K562 (cell line): ENCODE results near the gene SKAP2. TPM values are rescaled to one million over a fixed set of nuclear protein-coding genes. Genes with fewer than 3 reads are reported as not detected.
A peak's percentile ranks its signal among the peaks of the same experiment; 100 is the strongest.

ENCODE experiments used
- ARNT ChIP-seq, 2 experiments: fragments of 450-650 bp; IDR thresholded peaks; 2 replicates each; pipeline ENCODE4 v1.6.1; 2016; ENCODE audit warnings: mild to moderate bottlenecking in 1 of 2
- FOXJ2 ChIP-seq: fragments of 200-800 bp; sonication (Bioruptor generic); IDR thresholded peaks from 2 replicates; pipeline ENCODE4 v1.6.1; 2016; ENCODE audit warnings: missing genetic modification characterization, missing compliant biosample characterization
- HDAC8 ChIP-seq: fragments of 450-650 bp; IDR thresholded peaks from 2 replicates; pipeline ENCODE4 v1.6.1; 2016; ENCODE audit warnings: mild to moderate bottlenecking, missing genetic modification characterization, moderate library complexity, missing compliant biosample characterization
- NFYB ChIP-seq: IDR thresholded peaks from 2 replicates; pipeline ENCODE4 v1.6.1; 2011; ENCODE audit warnings: mild to moderate bottlenecking, moderate library complexity; ENCODE audit not compliant: insufficient read length; ENCODE audit errors: extremely low read depth
- NR2C2 ChIP-seq, 2 experiments: fragments of 200-800 bp in 1 of 2; sonication (Bioruptor generic) in 1 of 2; sonication (generic) in 1 of 2; formaldehyde crosslinking in 1 of 2; IDR thresholded peaks; 2 replicates each; pipeline versions ENCODE4 v1.6.1 to v1.8.0; 2016 to 2022; ENCODE audit warnings: mild to moderate bottlenecking in 1 of 2, missing compliant biosample characterization in 1 of 2, missing genetic modification characterization in 1 of 2, missing genetic modification reagents in 1 of 2
- NR3C1 ChIP-seq: sonication (generic); formaldehyde crosslinking; IDR thresholded peaks from 2 replicates; pipeline ENCODE4 v1.8.1; 2022; ENCODE audit warnings: missing genetic modification reagents
- SMARCE1 ChIP-seq: fragments of 450-650 bp; IDR thresholded peaks from 2 replicates; pipeline ENCODE4 v1.7.1; 2016; ENCODE audit warnings: mild to moderate bottlenecking
- SNAPC5 ChIP-seq: fragments of 250-450 bp; sonication (Bioruptor Pico); IDR thresholded peaks from 2 replicates; pipeline ENCODE4 v1.8.0; 2021; ENCODE audit warnings: moderate library complexity, mild to moderate bottlenecking, inconsistent platforms
- SNRNP70 ChIP-seq: fragments of 200-400 bp; formaldehyde crosslinking; optimal IDR thresholded peaks from 2 replicates; pipeline ENCODE3; 2017; ENCODE audit warnings: low read depth, low read length
- TRIM24 ChIP-seq, 2 experiments: fragments of 450-650 bp; IDR thresholded peaks; 2 replicates each; pipeline ENCODE4 v1.6.1; 2016
- UBTF ChIP-seq, 2 experiments: IDR thresholded peaks; 2 replicates each; pipeline ENCODE4 v1.6.1; 2012; ENCODE audit warnings: improper control_type of control experiment in 2 of 2, low read depth in 2 of 2, low read length in 2 of 2, borderline replicate concordance in 1 of 2
- ZBTB40 ChIP-seq, 2 experiments: fragments of 450-650 bp in 1 of 2; sonication (generic) in 1 of 2; formaldehyde crosslinking in 1 of 2; IDR thresholded peaks; 2 replicates each; pipeline versions ENCODE4 v1.7.1 to v1.9.0; 2016 to 2022; ENCODE audit warnings: inconsistent platforms in 1 of 2, mild to moderate bottlenecking in 1 of 2, missing genetic modification reagents in 1 of 2
- ZKSCAN8 ChIP-seq: fragments of 200-800 bp; sonication (Bioruptor generic); IDR thresholded peaks from 2 replicates; pipeline ENCODE4 v1.6.1; 2016; ENCODE audit warnings: missing genetic modification characterization, missing compliant biosample characterization
- ZNF639 ChIP-seq, 2 experiments: fragments of 200-800 bp in 1 of 2; sonication (Bioruptor generic) in 1 of 2; sonication (generic) in 1 of 2; formaldehyde crosslinking in 1 of 2; IDR thresholded peaks in 1 of 2; conservative IDR thresholded peaks in 1 of 2; 2 replicates each; pipeline versions ENCODE4 v1.5.0 to v1.6.1; 2016 to 2020; ENCODE audit warnings: missing compliant biosample characterization in 1 of 2, missing genetic modification characterization in 1 of 2, missing genetic modification reagents in 1 of 2
- polyA plus RNA-seq, 8 experiments: library from polyadenylated mRNA; depleted of rRNA in 4 of 8; stranded (reverse) in 5 of 8; unstranded in 3 of 8; fragments of >200 nt; fragmentation: Nextera tagmentation in 2 of 8; fragmentation: Illumina TruSeq in 1 of 8; extraction: Ambion mirVana in 2 of 8; extraction: Trizol in 1 of 8; gene quantifications; 2 replicates each; pipeline versions ENCODE4 v1.2.1 to v1.2.3, GENCODE V29; 2011 to 2014; ENCODE audit warnings: inconsistent platforms in 1 of 8, missing spikeins in 1 of 8
- total RNA-seq, 7 experiments: library from RNA; depleted of rRNA in 6 of 7; stranded (reverse); fragments of >200 nt in 6 of 7; fragmentation: Illumina TruSeq in 2 of 7; extraction: Trizol in 2 of 7; gene quantifications; 2 replicates each; pipeline versions ENCODE4 v1.2.1 to v1.2.3, GENCODE V29; 2011 to 2021; ENCODE audit warnings: low replicate concordance in 1 of 7

Gene SKAP2
- total and polyA plus RNA-seq, 9 of the 15 experiments (the other 6 are each of a cell fraction or from before 2014, with no cell fraction given) = 4.2 to 11.7 (median 8.3) TPM

GRCh38 chr7:26865094-26865388 lies 651 bp upstream of the SKAP2 start (continued):
- TF ChIP-seq ZBTB40 (IDR thresholded peaks at IDR 0.05) (peak; percentile 47; the same call in 1 of the 2 replicates), ZBTB40 (CRISPR knock-in tag; IDR thresholded peaks at IDR 0.05) (no peak), UBTF (IDR thresholded peaks at IDR 0.05; ENCODE audit: borderline replicate concordance in 1 of 2, low read depth in 2 of 2, low read length in 2 of 2) (0 out of 4 replicates have a peak, but pooled peaks of 1 of the 2 experiments have one; percentile 47), SMARCE1 (no peak), NFYB (no peak), NR2C2 (CRISPR knock-in tag; IDR thresholded peaks at IDR 0.05) (no peak), NR2C2 (tag; IDR thresholded peaks at IDR 0.05) (no peak), ZKSCAN8 (peak; percentile 38; the same call in 1 of the 2 replicates), ZNF639 (CRISPR knock-in tag; conservative IDR thresholded peaks at IDR 0.05 in 1 of 2, IDR thresholded peaks at IDR 0.05 in 1 of 2) (peak in 1 of 2 experiments; percentile 67; a peak in 1 of 4 replicates), NR3C1 (CRISPR knock-in tag) (no peak), SNAPC5 (CRISPR knock-in tag) (no peak), SNRNP70 (no peak), HDAC8 (tag) (0 out of 2 replicates have a peak, but pooled peaks have one; percentile 8), ARNT (IDR thresholded peaks at IDR 0.05) (peak in 1 of 2 experiments; percentile 21; a peak in 1 of 4 replicates), TRIM24 (IDR thresholded peaks at IDR 0.05) (0 out of 4 replicates have a peak, but pooled peaks of 1 of the 2 experiments have one; percentile 13), FOXJ2 (tag) (0 out of 2 replicates have a peak, but pooled peaks have one; percentile 3)
